ENCODE data around the gene RGS6. TPM values are rescaled to one million over a fixed set of nuclear protein-coding genes. Genes with fewer than 3 reads are reported as not detected.

RGS6 gene
- total and polyA plus RNA-seq, 2 experiments from 2014 or later, result 0.86 to 0.95 TPM

- H3K4me1 ChIP-seq (ENCODE audit: low read depth), result no peaks in the 10 kb centered on the region
- H3K36me3 ChIP-seq, result no peaks in the 10 kb centered on the region
- H3K27me3 ChIP-seq, result no peaks in the 10 kb centered on the region
- no peak overlapping the region for H3K27ac ChIP-seq
- H3K4me3 ChIP-seq, result no peak overlapping the region
- no peaks in the 10 kb centered on the region for H3K9me3 ChIP-seq (ENCODE audit: low read depth)
- TF ChIP-seq, protein P1, sequence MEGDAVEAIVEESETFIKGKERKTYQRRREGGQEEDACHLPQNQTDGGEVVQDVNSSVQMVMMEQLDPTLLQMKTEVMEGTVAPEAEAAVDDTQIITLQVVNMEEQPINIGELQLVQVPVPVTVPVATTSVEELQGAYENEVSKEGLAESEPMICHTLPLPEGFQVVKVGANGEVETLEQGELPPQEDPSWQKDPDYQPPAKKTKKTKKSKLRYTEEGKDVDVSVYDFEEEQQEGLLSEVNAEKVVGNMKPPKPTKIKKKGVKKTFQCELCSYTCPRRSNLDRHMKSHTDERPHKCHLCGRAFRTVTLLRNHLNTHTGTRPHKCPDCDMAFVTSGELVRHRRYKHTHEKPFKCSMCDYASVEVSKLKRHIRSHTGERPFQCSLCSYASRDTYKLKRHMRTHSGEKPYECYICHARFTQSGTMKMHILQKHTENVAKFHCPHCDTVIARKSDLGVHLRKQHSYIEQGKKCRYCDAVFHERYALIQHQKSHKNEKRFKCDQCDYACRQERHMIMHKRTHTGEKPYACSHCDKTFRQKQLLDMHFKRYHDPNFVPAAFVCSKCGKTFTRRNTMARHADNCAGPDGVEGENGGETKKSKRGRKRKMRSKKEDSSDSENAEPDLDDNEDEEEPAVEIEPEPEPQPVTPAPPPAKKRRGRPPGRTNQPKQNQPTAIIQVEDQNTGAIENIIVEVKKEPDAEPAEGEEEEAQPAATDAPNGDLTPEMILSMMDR (IDR thresholded peaks at IDR 0.05; ENCODE audit: low read depth, low read length), result no peak
- no peak for DNase-seq (ENCODE audit: low read depth in 1 of 2, low spot score in 1 of 2)
Measured at GRCh38 chr14:72332871-72333270, 400.6 kb downstream of the RGS6 start.

- H3K4me3 ChIP-seq, result no peak overlapping the region
- TF ChIP-seq, protein P1 (IDR thresholded peaks at IDR 0.05; ENCODE audit: low read depth, low read length), result no peak
- no peaks in the 10 kb centered on the region for H3K9me3 ChIP-seq (ENCODE audit: low read depth)
- H3K27me3 ChIP-seq, result no peaks in the 10 kb centered on the region
- H3K4me1 ChIP-seq (ENCODE audit: low read depth), result no peaks in the 10 kb centered on the region
- H3K27ac ChIP-seq, result no peak overlapping the region
- DNase-seq (ENCODE audit: low read depth in 1 of 2, low spot score in 1 of 2), result no peak
- no peaks in the 10 kb centered on the region for H3K36me3 ChIP-seq
Measured at GRCh38 chr14:72333357-72333756, 401.1 kb downstream of the RGS6 start.

GRCh38 chr14:72336311-72336980 is 404.2 kb downstream of the RGS6 start:
- Histone ChIP-seq H3K4me1 (ENCODE audit: low read depth) (no peaks in the 10 kb centered on the region), H3K27ac (no peak overlapping the region), H3K4me3 (no peak overlapping the region), H3K9me3 (ENCODE audit: low read depth) (no peaks in the 10 kb centered on the region), H3K27me3 (no peaks in the 10 kb centered on the region), H3K36me3 (no peaks in the 10 kb centered on the region)
- DNase-seq (ENCODE audit: low read depth in 1 of 2, low spot score in 1 of 2), result no peak
- TF ChIP-seq, protein P1 (IDR thresholded peaks at IDR 0.05; ENCODE audit: low read depth, low read length), result no peak

DNA sequence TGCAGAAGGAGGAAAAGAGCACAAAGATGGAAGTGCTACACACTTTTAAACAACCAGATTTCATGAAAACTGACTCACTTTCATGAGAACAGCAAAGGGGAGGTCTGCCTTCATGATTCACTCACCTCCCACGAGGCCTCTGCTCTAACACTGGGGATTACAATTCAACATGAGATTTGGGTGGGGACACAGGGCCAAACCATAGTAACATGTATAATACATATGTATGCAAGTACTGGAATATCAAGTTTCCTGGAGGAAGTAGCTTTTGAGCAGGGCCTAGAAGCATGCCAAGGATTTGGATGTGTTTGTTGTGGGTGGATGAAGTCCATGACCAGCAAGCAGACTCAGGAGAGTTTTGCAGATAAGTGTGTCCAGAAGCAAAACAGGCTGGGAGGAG is 409.0 kb downstream of the RGS6 start:
- no peak overlapping the region for H3K27ac ChIP-seq
- no peak for DNase-seq (ENCODE audit: low read depth in 1 of 2, low spot score in 1 of 2)
- no peaks in the 10 kb centered on the region for H3K36me3 ChIP-seq
- TF ChIP-seq, protein P1 (IDR thresholded peaks at IDR 0.05; ENCODE audit: low read depth, low read length), result no peak
- no peak overlapping the region for H3K4me3 ChIP-seq
- H3K27me3 ChIP-seq, result no peaks in the 10 kb centered on the region
- H3K9me3 ChIP-seq (ENCODE audit: low read depth), result no peaks in the 10 kb centered on the region
- no peaks in the 10 kb centered on the region for H3K4me1 ChIP-seq (ENCODE audit: low read depth)

DNA sequence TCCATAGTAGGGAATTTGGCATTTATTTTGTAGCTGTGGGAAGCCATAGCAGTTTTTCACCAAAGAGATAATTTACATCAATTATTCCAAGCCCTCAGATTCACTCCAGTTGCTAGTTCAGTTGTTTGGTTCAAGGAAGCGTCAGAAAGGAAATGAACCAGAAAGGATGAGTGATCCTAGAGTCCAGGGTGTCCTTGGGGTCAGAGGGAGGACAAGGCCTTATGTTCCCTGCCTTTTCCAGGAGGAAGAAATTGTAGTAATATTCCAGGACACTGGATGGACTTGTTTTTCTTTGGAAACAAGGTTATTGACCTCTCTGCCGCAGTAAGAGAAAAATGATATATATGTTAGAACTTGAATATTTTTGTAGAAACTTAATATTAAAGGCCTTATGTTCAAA is 409.5 kb downstream of the RGS6 start:
- TF ChIP-seq, protein P1 (IDR thresholded peaks at IDR 0.05; ENCODE audit: low read depth, low read length), result no peak
- H3K4me1 ChIP-seq (ENCODE audit: low read depth), result no peaks in the 10 kb centered on the region
- no peak for DNase-seq (ENCODE audit: low read depth in 1 of 2, low spot score in 1 of 2)
- no peak overlapping the region for H3K27ac ChIP-seq
- H3K27me3 ChIP-seq, result no peaks in the 10 kb centered on the region
- no peaks in the 10 kb centered on the region for H3K36me3 ChIP-seq
- H3K9me3 ChIP-seq (ENCODE audit: low read depth), result no peaks in the 10 kb centered on the region
- H3K4me3 ChIP-seq, result no peak overlapping the region

Measured in cardiac muscle cell (in vitro differentiated cells and primary cell).